GM18505 (cell line): ENCODE results near the gene ABHD3.
A peak's percentile ranks its signal among the peaks of the same experiment; 100 is the strongest.
"Not testable (repeated sequence)": the region's sequence is repeated elsewhere in the genome, so short reads cannot be mapped to it uniquely, and the experiment has no call there.

Experiments
- ATAC-seq: cut with Tn5 transposase; IDR thresholded peaks from one replicate; pipeline ENCODE4 v1.9.1; 2021; ENCODE audit not compliant: unreplicated experiment
- POLR2A ChIP-seq: IDR thresholded peaks from 4 replicates; pipeline ENCODE4 v1.6.1; 2011; ENCODE audit warnings: borderline replicate concordance; ENCODE audit not compliant: insufficient read depth, insufficient read length; ENCODE audit errors: extremely low read depth

The ABHD3 gene

DNA sequence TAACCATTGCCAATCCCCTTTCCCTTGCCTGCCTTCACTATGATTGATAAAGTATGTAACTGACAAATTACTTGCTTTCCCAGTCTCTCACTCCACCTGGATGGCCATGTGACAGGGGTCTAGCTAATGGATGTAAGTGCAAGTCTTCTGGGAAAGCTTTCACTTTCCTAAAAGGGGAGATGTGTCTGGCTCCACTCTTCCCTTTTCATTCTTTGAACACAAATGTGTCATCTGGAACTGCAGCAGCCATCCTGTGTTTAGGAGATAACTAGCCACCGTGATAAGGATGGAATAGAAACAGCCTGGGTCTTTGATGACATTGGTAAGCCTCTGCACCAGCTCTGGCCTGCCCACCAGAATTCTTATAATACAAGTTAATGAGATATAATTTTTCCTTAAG, 54.3 kb downstream of the ABHD3 start:
- TF ChIP-seq POLR2A: no peak
- ATAC-seq: no peak

DNA sequence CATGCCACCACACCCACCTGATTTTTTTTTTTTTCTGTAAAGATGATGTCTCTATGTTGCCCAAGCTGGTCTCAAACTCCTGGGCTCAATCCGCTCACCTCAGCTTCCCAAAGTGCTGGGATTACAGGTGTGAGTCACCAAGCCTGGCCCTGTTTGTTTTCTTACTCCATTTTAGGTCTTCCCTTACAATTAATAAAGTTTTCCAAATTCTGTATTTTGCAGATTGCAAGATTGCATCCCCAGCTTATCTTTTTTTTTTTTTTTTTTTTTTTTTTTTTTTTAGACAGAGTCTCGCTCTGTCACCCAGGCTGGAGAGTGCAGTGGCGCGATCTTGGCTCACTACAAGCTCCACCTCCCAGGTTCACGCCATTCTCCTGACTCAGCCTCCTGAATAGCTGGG, 64.2 kb downstream of the ABHD3 start:
- not testable (repeated sequence) for ATAC-seq

DNA sequence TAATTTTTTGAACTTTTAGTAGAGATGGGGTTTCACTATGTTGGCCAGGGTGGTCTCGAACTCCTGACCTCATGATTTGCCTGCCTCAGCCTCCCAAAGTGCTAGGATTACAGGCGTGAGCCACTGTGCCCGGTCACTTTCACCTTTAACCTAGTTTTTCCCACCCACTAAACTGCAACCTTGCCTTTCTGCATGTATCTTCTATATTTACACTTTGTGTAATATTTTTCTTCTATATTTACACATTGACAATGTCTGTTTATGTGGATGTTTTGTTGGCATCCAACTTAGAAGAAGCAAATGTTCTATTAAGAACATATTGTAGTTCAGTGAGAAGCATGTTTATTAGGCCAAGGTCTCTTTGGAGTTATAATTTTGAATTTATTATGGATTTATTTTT, 65.8 kb downstream of the ABHD3 start:
- no peak for TF ChIP-seq POLR2A
- no peak for ATAC-seq

DNA sequence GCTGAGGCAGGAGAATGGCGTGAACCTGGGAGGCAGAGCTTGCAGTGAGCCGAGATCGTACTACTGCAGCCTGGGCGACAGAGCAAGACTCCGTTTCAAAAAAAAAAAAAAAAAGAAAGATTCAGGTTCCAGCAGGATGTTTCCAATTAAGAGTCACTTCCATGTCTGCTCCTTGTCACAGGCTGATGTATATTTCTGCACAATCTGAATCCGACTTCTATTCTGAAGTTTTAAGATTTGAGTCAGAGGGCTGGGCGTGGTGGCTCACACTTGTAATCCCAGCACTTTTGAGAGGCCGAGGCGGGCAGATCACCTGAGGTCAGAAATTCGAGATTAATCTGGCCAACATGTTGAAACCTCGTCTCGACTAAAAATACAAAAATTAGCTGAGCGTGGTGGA, 67.8 kb downstream of the ABHD3 start:
- no peak for TF ChIP-seq POLR2A
- ATAC-seq: no peak

DNA sequence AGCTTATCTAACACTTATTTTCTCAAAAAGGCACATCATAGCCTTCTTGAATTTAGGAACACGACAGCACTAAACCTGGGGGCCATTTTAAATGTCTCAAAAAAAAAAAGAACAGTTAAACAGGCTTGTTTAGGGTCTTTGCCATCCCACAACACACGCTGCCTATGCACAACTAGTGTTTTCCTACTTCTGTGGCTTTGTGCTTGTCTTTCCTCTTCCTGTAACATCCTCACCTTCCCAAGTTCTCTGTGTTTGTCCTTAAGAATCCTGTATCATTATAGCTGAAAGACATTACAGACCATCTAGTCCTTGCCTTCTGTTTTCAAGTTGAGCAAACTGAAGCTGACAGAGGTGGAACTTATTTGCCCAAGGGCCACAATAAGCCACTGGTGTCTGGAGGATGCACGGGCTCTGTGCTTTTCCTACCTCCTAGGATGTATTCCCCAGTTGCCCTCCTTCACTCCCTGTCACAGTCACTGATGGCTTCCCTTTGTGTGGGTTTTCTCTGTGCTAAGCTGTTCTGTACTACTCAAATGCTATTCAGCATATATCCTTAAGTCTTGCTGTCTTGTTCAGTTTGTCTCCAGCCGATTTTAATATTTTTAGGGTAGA, 69.9 kb downstream of the ABHD3 start:
- no peak for TF ChIP-seq POLR2A
- no peak for ATAC-seq

DNA sequence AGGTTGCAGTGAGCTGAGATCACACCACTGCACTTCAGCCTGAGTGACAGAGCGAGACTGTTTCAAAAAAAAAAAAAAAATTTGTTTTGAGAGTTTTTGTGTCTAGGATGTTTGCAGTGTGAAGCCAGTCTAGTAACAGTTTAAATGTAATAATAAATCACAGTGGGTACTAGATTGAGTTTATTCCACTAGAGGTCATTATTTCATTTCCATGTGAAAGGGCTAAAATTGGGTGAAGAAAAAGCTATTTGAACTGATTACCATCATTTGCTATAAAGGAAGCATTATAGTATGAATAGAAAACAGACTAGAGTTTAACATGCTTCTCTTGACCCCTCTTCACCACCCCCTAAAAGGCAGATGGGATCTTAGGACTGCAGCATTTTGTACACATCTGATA, 72.2 kb downstream of the ABHD3 start:
- no peak for ATAC-seq

DNA sequence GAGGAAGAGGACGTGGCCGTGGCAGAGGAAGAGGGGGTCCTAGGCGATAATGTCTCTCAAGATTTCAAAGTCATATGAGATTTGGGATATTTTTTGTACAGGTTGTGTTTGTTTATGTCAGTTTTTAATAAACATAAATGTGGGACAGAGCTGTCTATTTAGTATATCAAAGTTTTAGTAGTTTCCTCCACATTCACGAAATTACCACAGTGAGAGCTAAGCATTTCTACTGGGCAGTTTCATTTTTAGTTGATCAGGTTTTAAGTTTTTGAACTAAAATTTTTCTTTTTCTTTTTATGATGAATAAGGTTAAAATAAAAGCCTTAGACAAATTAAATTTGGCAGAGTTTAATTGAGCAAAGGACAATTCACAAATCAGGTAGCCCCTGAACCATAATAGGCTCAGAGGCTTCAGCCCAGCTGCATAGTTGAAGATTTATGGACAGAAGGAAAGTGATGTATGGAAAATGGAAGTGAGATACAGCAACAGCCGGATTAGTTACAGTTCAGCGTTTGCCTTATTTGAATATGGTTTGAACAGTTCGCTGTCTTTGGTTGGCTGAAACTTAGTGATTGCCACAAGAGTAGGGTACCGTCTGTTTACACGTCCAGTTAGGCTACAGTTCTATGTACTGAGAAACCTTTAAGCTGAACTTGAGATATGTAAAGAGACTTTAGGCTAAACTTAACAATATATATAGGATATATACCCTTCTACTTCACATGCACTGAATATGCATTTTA, 75.3 kb downstream of the ABHD3 start:
- peak; percentile 61 for ATAC-seq

More for the DNA sequence above, 72.2 kb downstream of the ABHD3 start:
- no peak for TF ChIP-seq POLR2A

DNA sequence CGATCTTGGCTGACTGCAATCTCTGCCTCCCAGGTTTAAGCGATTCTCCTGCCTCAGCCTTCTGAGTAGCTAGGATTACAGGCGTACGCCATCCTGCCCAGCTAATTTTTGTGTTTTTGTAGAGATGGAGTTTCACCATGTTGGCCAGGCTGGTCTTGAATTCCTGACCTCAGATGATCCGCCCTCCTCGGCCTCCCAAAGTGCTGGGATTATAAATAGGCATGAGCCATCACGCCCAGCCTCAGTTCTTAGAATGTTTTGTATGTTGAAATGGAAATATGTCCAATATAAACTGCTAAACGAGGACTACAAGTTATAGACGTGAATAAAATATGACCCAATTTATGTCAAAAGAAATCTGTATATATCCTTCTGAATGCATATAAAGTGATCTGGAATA, 82.9 kb downstream of the ABHD3 start:
- not testable (repeated sequence) for ATAC-seq

More for the DNA sequence above, 75.3 kb downstream of the ABHD3 start:
- no peak for TF ChIP-seq POLR2A

DNA sequence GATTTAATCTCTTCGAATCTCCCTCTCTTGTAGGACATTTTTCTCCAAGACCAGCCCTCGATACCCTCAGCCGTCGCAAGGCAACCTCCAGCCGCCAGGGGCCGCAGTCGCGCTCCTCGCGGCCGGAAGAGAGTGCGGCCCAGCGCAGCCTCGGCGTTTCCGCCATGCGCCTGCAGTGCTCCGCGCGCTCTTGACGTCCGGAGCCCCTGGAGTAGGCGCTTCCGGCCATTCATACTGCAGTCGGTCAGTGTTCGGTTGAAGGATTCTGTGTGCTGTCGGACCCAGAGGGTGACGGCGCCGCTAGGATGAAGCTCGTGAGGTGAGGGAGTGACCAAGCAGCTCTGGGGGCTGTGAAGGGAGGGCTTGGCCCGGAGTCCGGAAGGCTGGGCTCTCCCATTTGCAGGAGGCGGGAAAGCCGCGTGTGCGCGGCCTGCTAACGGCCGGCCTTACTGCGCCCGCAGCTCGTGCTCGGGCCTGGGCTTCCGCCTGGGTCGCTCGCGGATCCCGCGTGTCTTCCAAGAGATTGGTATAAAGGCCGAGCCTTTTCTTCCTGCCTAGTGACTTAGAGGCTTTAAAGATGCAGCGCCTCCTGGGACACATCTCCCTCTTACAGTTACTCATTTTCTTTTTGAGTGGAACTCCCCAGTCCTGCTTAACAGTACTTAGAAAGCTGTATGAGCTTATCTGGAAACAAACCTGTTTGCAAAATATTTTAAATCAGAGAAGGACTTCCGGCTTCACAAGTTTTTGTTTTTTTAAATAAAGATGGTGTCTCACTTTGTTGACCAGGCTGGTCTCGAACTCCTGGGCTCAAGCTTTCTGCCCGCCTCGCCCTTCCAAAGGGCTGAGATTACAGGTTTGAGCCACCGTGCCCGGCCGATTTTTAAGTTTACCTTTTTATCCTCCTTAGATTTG, 92.2 kb downstream of the ABHD3 start, which contains the start of gene SNRPD1:
SNRPD1 (plus strand) TSS at position 190 of the 915 bp plus-strand sequence; CDS start at position 306, 116 bp downstream.
- peak; percentile 99 for ATAC-seq
- TF ChIP-seq POLR2A: peak; percentile 94

DNA sequence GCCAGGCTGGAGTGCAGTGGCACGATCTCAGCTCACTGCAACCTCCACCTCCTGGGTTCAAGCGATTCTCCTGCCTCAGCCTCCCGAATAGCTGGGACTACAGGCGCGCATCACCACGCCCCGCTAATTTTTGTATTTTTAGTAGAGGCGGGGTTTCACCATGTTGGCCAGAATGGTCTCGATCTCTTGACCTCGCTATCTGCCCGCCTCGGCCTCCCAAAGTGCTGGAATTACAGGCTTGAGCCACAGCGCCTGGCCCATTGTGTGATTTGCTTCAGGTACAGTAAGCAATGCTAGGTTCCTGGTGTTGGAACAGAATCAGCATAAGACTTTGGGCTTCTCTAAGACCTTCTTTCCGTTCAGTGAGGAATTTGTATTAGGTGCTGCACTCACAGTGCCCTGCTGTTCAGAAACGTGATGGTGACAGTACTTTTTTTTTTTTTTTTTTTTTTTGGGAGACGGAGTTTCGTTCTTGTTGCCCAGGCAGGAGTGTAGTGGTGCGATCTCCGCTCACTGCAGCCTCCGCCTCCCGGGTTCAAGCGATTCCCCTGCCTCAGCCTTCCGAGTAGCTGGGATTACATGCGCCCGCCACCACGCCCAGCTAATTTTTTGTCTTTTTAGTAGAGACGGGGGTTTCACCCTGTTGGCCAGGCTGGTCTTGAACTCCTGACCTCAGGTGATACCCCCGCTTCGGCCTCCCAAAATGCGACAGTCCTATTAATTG, 93.0 kb downstream of the ABHD3 start:
- ATAC-seq: not testable (repeated sequence)

DNA sequence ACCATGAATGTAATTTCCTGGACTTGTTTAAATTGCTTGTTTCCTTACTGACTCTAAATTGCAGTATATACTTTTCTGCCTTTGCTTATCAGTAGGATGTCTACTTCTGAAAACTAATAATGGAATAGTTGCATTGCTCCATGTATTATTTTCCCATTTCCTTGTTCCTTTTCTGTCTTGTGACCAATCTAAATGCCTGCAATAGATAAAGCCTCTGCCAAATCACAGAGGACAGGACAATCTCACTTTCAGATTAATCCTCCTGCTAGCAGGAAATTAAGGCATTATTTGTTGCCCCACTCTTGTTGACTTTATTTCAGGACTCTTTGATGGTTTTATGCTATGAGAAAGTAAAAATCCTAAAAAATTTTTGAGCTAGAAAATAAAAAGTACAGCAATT, 99.4 kb downstream of the ABHD3 start:
- TF ChIP-seq POLR2A: no peak
- no peak for ATAC-seq

DNA sequence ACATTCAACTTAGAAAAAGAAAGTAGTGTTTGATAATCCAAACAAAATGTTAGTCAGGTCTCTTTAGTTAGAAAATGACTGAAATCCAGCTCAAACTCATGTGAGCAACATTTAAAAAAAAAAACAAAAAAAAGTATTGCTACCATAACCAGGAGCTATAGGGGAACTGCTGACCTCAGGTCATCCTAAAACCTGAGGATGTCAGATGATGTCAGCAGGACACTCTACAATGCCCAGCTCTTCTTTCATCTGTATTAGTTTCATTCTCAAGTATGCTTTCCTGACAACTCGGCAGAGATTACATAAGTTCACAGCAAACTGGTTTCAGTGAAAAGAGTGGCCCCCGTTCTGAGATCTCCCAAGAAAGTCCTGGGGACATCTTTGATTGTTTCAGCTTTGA, 99.9 kb downstream of the ABHD3 start:
- TF ChIP-seq POLR2A: no peak
- ATAC-seq: no peak

DNA sequence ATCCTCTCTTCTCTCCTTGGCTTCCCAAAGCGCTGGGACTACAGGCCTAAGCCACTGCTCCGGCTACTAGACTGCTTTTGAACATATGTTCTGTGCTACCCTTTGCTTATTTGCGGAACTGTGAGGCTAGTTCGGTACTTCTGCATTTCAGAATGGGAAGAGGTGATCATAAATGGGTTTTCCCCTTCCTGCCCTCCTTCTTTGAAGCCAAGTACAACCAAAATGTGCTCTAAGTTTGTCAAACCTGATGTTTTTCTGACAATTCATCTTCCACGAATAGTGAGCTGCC, 102.3 kb downstream of the ABHD3 start:
- no peak for TF ChIP-seq POLR2A
- no peak for ATAC-seq
